Measurements from ENCODE around the gene LY9.

- no peak for TF ChIP-seq POLR2A (IDR thresholded peaks at IDR 0.05)
- no peak for TF ChIP-seq CTCF (IDR thresholded peaks at IDR 0.05)
- no peak for TF ChIP-seq POLR2AphosphoS5 (IDR thresholded peaks at IDR 0.05)
These were observed 1.9 kb downstream of the LY9 start for GRCh38 chr1:160797861-160798273.

Data from upper lobe of left lung (tissue), 4 donors.